ENCODE data around the gene SND1. TPM values are rescaled to one million over a fixed set of nuclear protein-coding genes. Genes with fewer than 3 reads are reported as not detected.
"Not testable (repeated sequence)": the region's sequence is repeated elsewhere in the genome, so short reads cannot be mapped to it uniquely, and the experiment has no call there.

Gene SND1
- total RNA-seq, 2 experiments from 2014 or later, result 193 to 214 TPM

- Mint-ChIP-seq H3K4me1 (peaks cover 73% of the 10 kb centered on the region), H3K4me3 (no peak overlapping the region), H3K27me3 (peaks cover 2% of the 10 kb centered on the region), H3K27ac (no peak overlapping the region), H3K9me3 (ENCODE audit: low read depth) (no peaks in the 10 kb centered on the region), H3K36me3 (ENCODE audit: low read depth) (no peaks in the 10 kb centered on the region)
- DNase-seq, result no peak
- intact Hi-C loops (cut with DNase I, micrococcal nuclease), result no loop called here
- ChIA-PET POLR2A (no interaction called here), CTCF (no interaction called here)
- ATAC-seq, result no peak
Measured at GRCh38 chr7:128108129-128108528, 456.1 kb downstream of the SND1 start.

DNA sequence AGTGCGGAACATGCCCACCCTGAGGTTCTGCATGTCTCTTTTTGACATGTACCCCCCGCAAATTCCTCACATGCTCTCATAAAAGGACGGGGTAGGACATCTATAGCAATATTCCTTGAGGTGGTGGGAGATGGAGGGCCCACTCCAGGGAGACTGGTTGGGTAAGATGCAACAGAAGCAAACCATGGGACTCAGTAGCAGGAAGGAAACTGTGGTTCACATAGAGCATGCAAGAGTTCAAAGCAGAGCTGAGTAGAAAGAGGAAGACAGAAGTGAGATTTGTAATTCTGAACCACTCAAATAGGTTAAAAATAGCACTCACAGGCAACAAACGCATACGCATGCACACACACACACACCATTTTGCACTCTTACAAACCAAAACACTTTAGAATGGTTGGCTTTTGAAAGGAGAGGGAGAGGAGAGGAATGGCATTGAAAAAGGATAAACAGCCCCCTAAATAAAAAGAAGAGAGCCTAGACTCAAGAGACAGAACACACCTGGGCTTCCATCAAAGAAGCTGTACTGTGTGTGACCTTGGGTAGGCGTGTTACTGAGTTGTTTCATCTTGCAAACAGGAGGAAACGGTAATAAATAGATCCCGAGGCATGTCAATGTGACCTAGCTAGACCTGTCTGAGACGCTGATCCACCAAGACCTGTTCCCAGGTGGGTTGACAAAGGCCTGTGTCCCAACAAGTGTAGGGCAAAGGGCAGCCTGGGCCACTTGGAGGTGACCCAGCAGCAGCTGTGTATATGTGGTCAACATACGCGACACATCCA is 456.8 kb downstream of the SND1 start:
- intact Hi-C loops (cut with DNase I, micrococcal nuclease), result no loop called here
- Mint-ChIP-seq H3K27ac (peak overlapping the region; percentile 61), H3K9me3 (ENCODE audit: low read depth) (no peaks in the 10 kb centered on the region), H3K36me3 (ENCODE audit: low read depth) (no peaks in the 10 kb centered on the region), H3K4me1 (peaks cover 69% of the 10 kb centered on the region), H3K27me3 (peaks cover 2% of the 10 kb centered on the region), H3K4me3 (peak overlapping the region; percentile 6)
- peak; percentile 80 for ATAC-seq
- POLR2A ChIA-PET, result no interaction called here
- DNase-seq, result no peak
- CTCF ChIA-PET, result interaction anchor here (0.7 to 1.2 kb wide), 2 partner anchors 58 to 100 kb away, joined by 3 to 7 read pairs; no protein-coding TSS in a partner anchor

DNA sequence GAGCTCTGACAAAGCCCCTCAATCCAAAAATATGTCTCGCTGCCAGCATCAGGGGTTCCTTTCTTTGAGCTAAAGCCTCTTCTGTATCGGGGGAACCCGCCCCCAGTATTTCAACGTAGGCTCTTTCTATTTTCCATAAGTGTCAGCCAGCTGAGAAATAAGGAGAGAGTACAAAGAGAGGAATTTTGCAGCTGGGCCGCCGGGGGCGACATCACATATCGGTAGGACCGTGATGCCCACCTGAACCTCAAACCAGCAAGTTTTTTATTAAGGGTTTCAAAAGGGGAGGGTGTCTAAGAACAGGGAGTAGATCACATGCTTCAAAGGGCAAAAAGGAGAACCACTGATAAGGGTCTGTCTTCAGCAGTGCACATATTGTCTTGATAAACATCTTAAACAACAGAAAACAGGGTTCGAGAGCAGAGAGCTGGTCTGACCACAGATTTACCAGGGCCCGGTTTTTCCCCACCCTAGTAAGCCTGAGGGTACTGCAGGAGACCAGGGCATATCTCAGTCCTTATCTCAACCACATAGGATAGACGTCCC is 457.5 kb downstream of the SND1 start:
- H3K9me3 Mint-ChIP-seq (ENCODE audit: low read depth); H3K27me3 Mint-ChIP-seq; H3K27ac Mint-ChIP-seq; POLR2A ChIA-PET; ATAC-seq; intact Hi-C loops (cut with DNase I, micrococcal nuclease); H3K36me3 Mint-ChIP-seq (ENCODE audit: low read depth); H3K4me3 Mint-ChIP-seq; DNase-seq: not testable (repeated sequence)
- CTCF ChIA-PET, result interaction anchor here (0.7 to 1.2 kb wide), 2 partner anchors 59 to 100 kb away, joined by 3 to 7 read pairs; no protein-coding TSS in a partner anchor
- peaks cover 67% of the 10 kb centered on the region for H3K4me1 Mint-ChIP-seq

GRCh38 chr7:128110641-128111364 is 458.8 kb downstream of the SND1 start:
- no peak for ATAC-seq
- Mint-ChIP-seq H3K4me3 (no peak overlapping the region), H3K4me1 (peaks cover 60% of the 10 kb centered on the region), H3K27me3 (no peaks in the 10 kb centered on the region), H3K36me3 (ENCODE audit: low read depth) (no peaks in the 10 kb centered on the region), H3K9me3 (ENCODE audit: low read depth) (no peaks in the 10 kb centered on the region), H3K27ac (no peak overlapping the region)
- no peak for DNase-seq
- intact Hi-C loops (cut with DNase I, micrococcal nuclease), result no loop called here
- POLR2A ChIA-PET, result no interaction called here
- CTCF ChIA-PET, result interaction anchor here (0.6 to 1.6 kb wide), 3 partner anchors 11 to 98 kb away, joined by 3 to 7 read pairs (median 4); no protein-coding TSS in a partner anchor

DNA sequence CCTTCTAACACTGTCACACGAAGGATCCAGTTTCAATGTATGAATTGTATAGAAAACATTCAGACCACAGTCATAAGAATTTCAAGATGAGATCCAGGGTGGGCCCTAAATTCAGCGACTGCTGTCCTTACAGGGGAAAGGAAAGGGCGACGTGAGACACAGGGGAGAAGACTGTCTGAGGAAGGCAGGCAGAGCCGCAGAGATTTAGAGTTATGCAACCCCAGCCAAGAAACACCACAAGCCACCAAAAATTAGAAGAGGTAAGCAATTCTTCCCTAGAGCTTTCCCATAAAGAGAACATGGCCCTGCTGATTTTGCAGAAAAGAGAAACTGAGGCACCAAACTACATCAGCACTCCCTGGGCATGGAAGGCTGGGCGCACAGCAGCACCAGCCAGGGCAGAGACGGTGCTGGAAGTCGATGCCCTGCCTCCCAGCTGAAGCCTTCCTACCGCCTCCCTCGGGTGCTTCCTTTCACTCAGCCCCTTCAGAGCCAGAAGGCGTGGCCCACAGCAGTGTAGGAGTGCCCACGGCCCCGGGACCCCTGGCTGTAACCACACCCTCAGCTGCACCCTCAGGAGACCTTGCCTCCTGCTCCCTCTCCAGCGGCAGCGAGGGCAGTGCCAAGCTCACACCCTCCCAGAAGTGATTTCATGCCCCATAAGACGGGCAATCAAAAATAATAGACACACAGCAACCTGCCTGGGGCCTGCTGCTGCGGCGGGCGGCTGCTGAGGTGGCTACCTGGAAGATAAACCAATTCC is 460.2 kb downstream of the SND1 start:
- DNase-seq (no peak), ATAC-seq (no peak)
- H3K27me3 Mint-ChIP-seq, result no peaks in the 10 kb centered on the region
- H3K4me3 Mint-ChIP-seq, result no peak overlapping the region
- no peaks in the 10 kb centered on the region for H3K36me3 Mint-ChIP-seq (ENCODE audit: low read depth)
- ChIA-PET POLR2A (interaction anchor here (0.6 kb wide), 1 partner anchor 12 kb away, joined by 3 read pairs; no protein-coding TSS in a partner anchor), CTCF (interaction anchor here (0.6 to 1.8 kb wide), 5 partner anchors 24 to 1102 kb away, joined by 3 to 7 read pairs (median 3); no protein-coding TSS in a partner anchor)
- no peaks in the 10 kb centered on the region for H3K9me3 Mint-ChIP-seq (ENCODE audit: low read depth)
- intact Hi-C loops (cut with DNase I, micrococcal nuclease), result no loop called here
- no peak overlapping the region for H3K27ac Mint-ChIP-seq
- H3K4me1 Mint-ChIP-seq, result peaks cover 52% of the 10 kb centered on the region

GRCh38 chr7:128112781-128113221 is 460.8 kb downstream of the SND1 start:
- intact Hi-C loops (cut with DNase I, micrococcal nuclease), result no loop called here
- H3K9me3 Mint-ChIP-seq (ENCODE audit: low read depth), result no peaks in the 10 kb centered on the region
- H3K27me3 Mint-ChIP-seq, result no peaks in the 10 kb centered on the region
- H3K4me1 Mint-ChIP-seq, result peaks cover 47% of the 10 kb centered on the region
- POLR2A ChIA-PET, result interaction anchor here (0.6 kb wide), 1 partner anchor 11 kb away, joined by 3 read pairs; no protein-coding TSS in a partner anchor
- CTCF ChIA-PET, result interaction anchor here (0.8 to 1.8 kb wide), 3 partner anchors 23 to 100 kb away, joined by 3 to 7 read pairs (median 3); no protein-coding TSS in a partner anchor
- no peak overlapping the region for H3K4me3 Mint-ChIP-seq
- no peaks in the 10 kb centered on the region for H3K36me3 Mint-ChIP-seq (ENCODE audit: low read depth)
- no peak for ATAC-seq
- no peak overlapping the region for H3K27ac Mint-ChIP-seq
- no peak for DNase-seq

DNA sequence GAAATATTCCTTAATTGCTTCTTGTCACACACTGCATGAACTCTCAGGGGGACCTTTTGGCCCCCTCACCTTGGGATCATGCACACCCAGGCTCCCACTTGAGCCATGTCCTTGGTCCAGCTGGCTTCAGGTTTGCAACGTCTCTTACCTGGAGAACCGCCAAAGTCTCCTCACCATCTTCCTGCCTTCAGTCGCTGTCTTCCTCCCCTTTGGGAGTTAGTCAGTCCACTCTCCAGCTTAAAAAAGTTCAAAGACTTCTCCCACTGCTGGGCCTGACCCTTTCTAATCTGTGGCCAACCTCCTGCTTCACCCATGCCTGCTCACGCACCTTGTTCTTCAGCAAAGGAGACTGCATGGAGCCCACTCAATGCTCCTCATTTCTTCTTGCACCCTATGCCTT is 461.8 kb downstream of the SND1 start:
- intact Hi-C loops (cut with DNase I, micrococcal nuclease), result no loop called here
- no peak overlapping the region for H3K27ac Mint-ChIP-seq

GRCh38 chr7:128114806-128115205 is 462.8 kb downstream of the SND1 start:
- ATAC-seq, result no peak

More for the DNA sequence above, 461.8 kb downstream of the SND1 start:
- Mint-ChIP-seq H3K4me1 (peaks cover 42% of the 10 kb centered on the region), H3K36me3 (ENCODE audit: low read depth) (no peaks in the 10 kb centered on the region), H3K4me3 (no peak overlapping the region), H3K9me3 (ENCODE audit: low read depth) (no peaks in the 10 kb centered on the region), H3K27me3 (no peaks in the 10 kb centered on the region)
- ATAC-seq (no peak), DNase-seq (no peak)
- ChIA-PET POLR2A (no interaction called here), CTCF (interaction anchor here (1.3 kb wide), 1 partner anchor 21 kb away, joined by 3 read pairs; no protein-coding TSS in a partner anchor)

GRCh38 chr7:128115336-128115820 is 463.4 kb downstream of the SND1 start:
- H3K27me3 Mint-ChIP-seq, result no peaks in the 10 kb centered on the region
- H3K9me3 Mint-ChIP-seq (ENCODE audit: low read depth), result no peaks in the 10 kb centered on the region
- POLR2A ChIA-PET, result no interaction called here
- CTCF ChIA-PET, result interaction anchor here (1.0 kb wide), 1 partner anchor 21 kb away, joined by 4 read pairs; no protein-coding TSS in a partner anchor
- intact Hi-C loops (cut with DNase I, micrococcal nuclease), result no loop called here
- peaks cover 26% of the 10 kb centered on the region for H3K4me1 Mint-ChIP-seq
- DNase-seq, result no peak
- ATAC-seq, result no peak
- H3K4me3 Mint-ChIP-seq, result no peak overlapping the region
- no peaks in the 10 kb centered on the region for H3K36me3 Mint-ChIP-seq (ENCODE audit: low read depth)
- no peak overlapping the region for H3K27ac Mint-ChIP-seq

More at GRCh38 chr7:128114806-128115205, 462.8 kb downstream of the SND1 start:
- POLR2A ChIA-PET, result no interaction called here
- Mint-ChIP-seq H3K27me3 (no peaks in the 10 kb centered on the region), H3K4me3 (no peak overlapping the region), H3K36me3 (ENCODE audit: low read depth) (no peaks in the 10 kb centered on the region), H3K4me1 (peaks cover 32% of the 10 kb centered on the region), H3K9me3 (ENCODE audit: low read depth) (no peaks in the 10 kb centered on the region), H3K27ac (no peak overlapping the region)
- no peak for DNase-seq
- intact Hi-C loops (cut with DNase I, micrococcal nuclease), result no loop called here
- CTCF ChIA-PET, result interaction anchor here (1.0 kb wide), 1 partner anchor 21 kb away, joined by 4 read pairs; no protein-coding TSS in a partner anchor

- DNase-seq, result no peak
Measured at GRCh38 chr7:128115821-128116723, 464.1 kb downstream of the SND1 start.

More at GRCh38 chr7:128115821-128116723, 464.1 kb downstream of the SND1 start:
- POLR2A ChIA-PET, result no interaction called here
- peaks cover 19% of the 10 kb centered on the region for H3K4me1 Mint-ChIP-seq
- CTCF ChIA-PET, result interaction anchor here (0.7 to 0.9 kb wide), 2 partner anchors 19 to 153 kb away, joined by 3 to 4 read pairs; no protein-coding TSS in a partner anchor
- no peak for ATAC-seq
- H3K36me3 Mint-ChIP-seq (ENCODE audit: low read depth), result no peaks in the 10 kb centered on the region
- no peak overlapping the region for H3K27ac Mint-ChIP-seq
- no peak overlapping the region for H3K4me3 Mint-ChIP-seq
- intact Hi-C loops (cut with DNase I, micrococcal nuclease), result no loop called here
- no peaks in the 10 kb centered on the region for H3K9me3 Mint-ChIP-seq (ENCODE audit: low read depth)
- no peaks in the 10 kb centered on the region for H3K27me3 Mint-ChIP-seq
